ENCODE results near the gene MAZ.
"Not testable (repeated sequence)": the region's sequence is repeated elsewhere in the genome, so short reads cannot be mapped to it uniquely, and the experiment has no call there.

Gene MAZ

GRCh38 chr16:29784157-29784556 is 22.2 kb upstream of the MAZ start:
- no peak for DNase-seq (ENCODE audit: low read depth in 2 of 2, low spot score in 1 of 2)

GRCh38 chr16:29784901-29785500 is 21.3 kb upstream of the MAZ start:
- peak in 1 of 2 donors; percentile 58 for DNase-seq (ENCODE audit: low read depth in 2 of 2, low spot score in 1 of 2)

GRCh38 chr16:29787155-29787554 is 19.2 kb upstream of the MAZ start:
- DNase-seq (ENCODE audit: low read depth in 2 of 2, low spot score in 1 of 2): not testable (repeated sequence)

- DNase-seq (ENCODE audit: low read depth in 2 of 2, low spot score in 1 of 2): no peak
These were observed 16.6 kb upstream of the MAZ start for GRCh38 chr16:29789775-29790182.

- peak; percentile 100 for DNase-seq (ENCODE audit: low read depth in 2 of 2, low spot score in 1 of 2)
These were observed 16.0 kb upstream of the MAZ start, which contains the start of gene KIF22 for GRCh38 chr16:29790183-29790948. TSS of gene KIF22 (plus strand) at chr16:29790751. CDS start at chr16:29790760, 9 bp downstream.

GRCh38 chr16:29790949-29791844 is 15.1 kb upstream of the MAZ start:
- no peak for DNase-seq (ENCODE audit: low read depth in 2 of 2, low spot score in 1 of 2)

- no peak for DNase-seq (ENCODE audit: low read depth in 2 of 2, low spot score in 1 of 2)
These were observed 14.2 kb upstream of the MAZ start for GRCh38 chr16:29791845-29792807.

- DNase-seq (ENCODE audit: low read depth in 2 of 2, low spot score in 1 of 2): not testable (repeated sequence)
These were observed 13.2 kb upstream of the MAZ start for GRCh38 chr16:29793153-29793552.

- no peak for DNase-seq (ENCODE audit: low read depth in 2 of 2, low spot score in 1 of 2)
These were observed 12.1 kb upstream of the MAZ start for GRCh38 chr16:29794231-29794710.

- no peak for DNase-seq (ENCODE audit: low read depth in 2 of 2, low spot score in 1 of 2)
These were observed 3.9 kb upstream of the MAZ start for GRCh38 chr16:29802416-29802935.

- no peak for DNase-seq (ENCODE audit: low read depth in 2 of 2, low spot score in 1 of 2)
These were observed 2.3 kb upstream of the MAZ start for GRCh38 chr16:29804020-29804419.

- no peak for DNase-seq (ENCODE audit: low read depth in 2 of 2, low spot score in 1 of 2)
These were observed 1.7 kb upstream of the MAZ start for GRCh38 chr16:29804455-29805231.

- peak; percentile 95 to 97 for DNase-seq (ENCODE audit: low read depth in 2 of 2, low spot score in 1 of 2)
These were observed 864 bp upstream of the MAZ start for GRCh38 chr16:29805232-29806098.

- no peak for DNase-seq (ENCODE audit: low read depth in 2 of 2, low spot score in 1 of 2)
These were observed 504 bp downstream of the MAZ start for GRCh38 chr16:29806641-29807425.

GRCh38 chr16:29807426-29808218 is 1.3 kb downstream of the MAZ start:
- DNase-seq (ENCODE audit: low read depth in 2 of 2, low spot score in 1 of 2): peak; percentile 63 to 74

- DNase-seq (ENCODE audit: low read depth in 2 of 2, low spot score in 1 of 2): no peak
These were observed 2.0 kb downstream of the MAZ start for GRCh38 chr16:29808219-29808900.

Measured in stimulated activated CD8-positive, alpha-beta memory T cell treated with anti-CD3 and anti-CD28 coated beads, Interleukin-4, amount 100 ng/mL, for 1 hour (primary cell).